Muscle of leg (tissue), 11 donors: ENCODE data around the gene TSPAN31. TPM values are rescaled to one million over a fixed set of nuclear protein-coding genes. Genes with fewer than 3 reads are reported as not detected.
A peak's percentile ranks its signal among the peaks of the same experiment; 100 is the strongest.

Experiments
- DNase-seq: peaks from one replicate; pipeline ENCODE4 v3.0.0; 2013
- H3K27ac ChIP-seq: one replicate; pipeline ENCODE4 v1.5.1; 2013; ENCODE audit warnings: mild to moderate bottlenecking, low read length, control low read depth
- H3K27me3 ChIP-seq: one replicate; pipeline ENCODE4 v1.6.1; 2013; ENCODE audit warnings: low read length; ENCODE audit not compliant: control insufficient read depth, insufficient read depth
- H3K36me3 ChIP-seq: one replicate; pipeline ENCODE4 v1.6.1; 2013; ENCODE audit warnings: low read length; ENCODE audit not compliant: control insufficient read depth, insufficient read depth
- H3K4me1 ChIP-seq: one replicate; pipeline ENCODE4 v1.6.1; 2013; ENCODE audit warnings: low read length; ENCODE audit not compliant: control insufficient read depth, insufficient read depth
- H3K4me3 ChIP-seq: one replicate; pipeline ENCODE4 v1.5.1; 2013; ENCODE audit warnings: low read length, control low read depth
- H3K9me3 ChIP-seq: replicated peaks from 2 replicates; pipeline ENCODE4 v1.6.1; 2013; ENCODE audit warnings: low read depth, low read length; ENCODE audit not compliant: control insufficient read depth
- WGBS: methylation state at CpG from one replicate; pipeline ENCODE4 v1.1.5; 2013; ENCODE audit warnings: missing lambda C conversion rate; ENCODE audit not compliant: insufficient coverage; 5-methylcytosine and 5-hydroxymethylcytosine counted together
- polyA plus RNA-seq, 8 donors: library from polyadenylated mRNA; unstranded; fragments of 120-200 nt; gene quantifications; one replicate each; pipeline versions ENCODE4 v1.2.1 to v1.2.3, GENCODE V29; 2013; ENCODE audit warnings: inconsistent platforms in 1 of 8, low replicate concordance in 1 of 8; ENCODE audit not compliant: insufficient read length in 8 of 8, insufficient read depth in 1 of 8
- total RNA-seq: library from RNA; stranded (reverse); fragments of 120-200 nt; gene quantifications from one replicate; pipeline ENCODE4 v1.2.4, GENCODE V29; 2013

Gene TSPAN31
- total and polyA plus RNA-seq, 9 donors: 26.3 to 52.5 (median 45.0) TPM

DNA sequence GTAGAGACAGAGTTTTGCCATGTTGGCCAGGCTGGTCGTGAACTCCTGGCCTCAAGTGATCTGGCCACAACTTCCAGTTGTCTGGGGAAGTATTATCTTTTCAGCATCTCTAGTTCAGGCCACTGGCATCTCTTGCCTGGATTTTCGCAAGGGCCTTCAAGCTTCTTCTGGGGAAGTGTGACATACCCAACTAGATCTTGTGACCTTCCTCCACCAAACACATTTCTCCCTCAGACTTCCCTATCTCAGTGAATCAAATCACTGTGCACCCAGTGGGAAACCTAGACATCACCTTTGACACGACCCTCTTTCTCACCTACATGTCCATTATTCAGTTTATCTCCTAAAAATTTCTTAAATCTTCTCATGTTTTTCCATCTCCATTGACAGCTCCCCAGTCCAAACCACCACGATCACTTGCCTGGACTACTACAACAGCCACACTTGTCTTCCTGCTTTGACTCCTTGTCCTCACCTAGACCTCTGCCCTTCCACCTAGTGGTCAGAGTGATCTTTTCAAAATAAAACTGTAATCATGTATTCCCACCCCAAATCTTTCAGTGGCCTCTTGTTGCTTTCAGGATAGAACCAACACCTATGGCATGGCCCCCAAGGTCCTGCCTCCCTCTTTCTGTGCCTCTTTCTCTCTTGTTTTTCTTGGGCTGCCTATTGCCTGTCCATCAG lies 30.9 kb downstream of the TSPAN31 start:
- DNase-seq: no peak
- Histone ChIP-seq H3K36me3 (peaks cover 20% of the 10 kb centered on the region), H3K9me3 (no peaks in the 10 kb centered on the region), H3K27ac (no peak overlapping the region), H3K4me1 (peaks cover 17% of the 10 kb centered on the region), H3K27me3 (no peaks in the 10 kb centered on the region), H3K4me3 (no peak overlapping the region)
- WGBS: 77% methylated on average over 3 of the region's 4 CpGs

DNA sequence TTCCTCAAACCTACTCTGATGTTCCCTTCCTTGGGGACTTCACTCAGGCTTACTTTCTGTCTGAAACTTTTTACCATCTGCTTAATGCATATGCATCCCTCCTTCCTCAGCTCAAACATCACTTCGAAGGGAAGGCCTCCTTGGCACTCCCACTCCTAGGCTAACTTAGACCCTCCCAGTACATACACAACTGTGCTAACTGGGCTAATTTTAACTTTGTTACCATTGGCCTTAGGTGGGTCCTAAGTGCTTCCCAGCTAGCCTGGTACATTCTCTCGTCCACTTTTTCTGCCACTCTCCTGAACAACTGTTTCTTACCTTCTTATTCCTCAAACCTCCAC lies 31.4 kb downstream of the TSPAN31 start:
- no peak overlapping the region for H3K4me3 ChIP-seq
- H3K36me3 ChIP-seq: peaks cover 19% of the 10 kb centered on the region
- peaks cover 12% of the 10 kb centered on the region for H3K4me1 ChIP-seq
- no peaks in the 10 kb centered on the region for H3K9me3 ChIP-seq
- no peaks in the 10 kb centered on the region for H3K27me3 ChIP-seq
- H3K27ac ChIP-seq: no peak overlapping the region
- WGBS: no CpG with 5 or more reads among the region's 2 CpGs
- DNase-seq: no peak

DNA sequence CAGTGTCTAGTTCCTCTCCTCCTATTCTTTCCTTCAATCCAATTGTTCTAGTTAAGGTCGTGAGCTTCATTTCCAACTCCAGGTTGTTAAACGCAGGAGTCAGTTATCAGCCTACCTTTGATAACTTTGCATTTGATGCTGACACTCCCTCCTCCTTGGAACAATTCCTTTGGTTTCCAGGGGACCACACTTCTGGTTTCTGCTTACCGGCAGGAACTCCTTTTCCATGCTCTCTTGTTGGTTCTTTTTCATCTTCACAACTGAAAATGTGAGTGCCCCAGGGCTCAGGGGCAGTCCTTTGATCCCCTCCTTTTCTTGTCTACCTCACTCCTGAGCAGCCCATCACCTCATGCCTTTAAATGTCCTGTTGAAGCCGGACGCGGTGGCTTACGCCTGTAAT lies 32.5 kb downstream of the TSPAN31 start:
- WGBS: 92% methylated on average over 3 of the region's 7 CpGs
- Histone ChIP-seq H3K36me3 (peaks cover 19% of the 10 kb centered on the region), H3K27me3 (no peaks in the 10 kb centered on the region), H3K4me3 (no peak overlapping the region), H3K27ac (no peak overlapping the region), H3K4me1 (peaks cover 9% of the 10 kb centered on the region), H3K9me3 (no peaks in the 10 kb centered on the region)
- DNase-seq: no peak

DNA sequence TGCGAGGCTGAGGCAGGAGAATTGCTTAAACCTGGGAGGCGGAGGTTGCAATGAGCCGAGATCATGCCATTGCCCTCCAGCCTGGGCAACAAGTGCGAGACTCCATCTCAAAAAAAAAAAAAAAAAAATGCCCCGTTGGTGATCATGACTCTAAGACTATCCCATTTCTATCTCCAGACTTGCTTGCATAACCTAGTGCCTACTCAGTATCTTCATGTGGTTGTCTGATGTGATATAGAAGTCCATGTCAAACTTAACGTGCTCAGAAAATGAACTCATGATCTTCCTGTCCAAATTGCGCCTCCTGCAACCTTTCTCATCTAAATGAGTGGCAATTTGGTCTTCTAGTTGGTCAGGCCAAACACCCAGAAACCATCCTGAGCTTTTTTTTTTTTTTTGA lies 33.1 kb downstream of the TSPAN31 start:
- DNase-seq: no peak
- Histone ChIP-seq H3K4me1 (peaks cover 7% of the 10 kb centered on the region), H3K9me3 (no peaks in the 10 kb centered on the region), H3K36me3 (peaks cover 19% of the 10 kb centered on the region), H3K27me3 (no peaks in the 10 kb centered on the region), H3K4me3 (no peak overlapping the region), H3K27ac (no peak overlapping the region)
- no CpG with 5 or more reads among the region's 7 CpGs for WGBS

DNA sequence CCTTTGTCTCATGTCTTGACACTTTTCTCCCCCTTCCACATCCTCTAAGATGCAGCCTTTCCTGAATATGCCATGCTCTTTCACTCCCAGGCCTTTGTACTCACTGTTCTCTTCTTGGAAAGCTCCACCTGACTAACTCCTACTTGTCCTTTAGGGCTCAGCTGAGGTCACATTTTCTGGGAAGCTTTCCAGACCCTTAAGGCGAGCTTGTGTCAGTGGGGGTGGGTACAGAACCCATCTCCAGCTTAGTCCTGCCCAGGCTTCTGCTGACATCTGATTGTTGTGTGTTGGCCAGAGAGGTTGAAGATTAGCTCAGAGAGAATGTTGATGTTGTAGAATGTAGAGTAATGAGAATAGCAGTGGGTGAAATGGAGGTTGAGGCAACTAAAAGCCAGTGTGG lies 34.9 kb downstream of the TSPAN31 start:
- Histone ChIP-seq H3K27me3 (no peaks in the 10 kb centered on the region), H3K4me1 (peaks cover 8% of the 10 kb centered on the region), H3K4me3 (no peak overlapping the region), H3K27ac (no peak overlapping the region), H3K9me3 (no peaks in the 10 kb centered on the region), H3K36me3 (peaks cover 19% of the 10 kb centered on the region)
- DNase-seq: no peak
- no CpG with 5 or more reads among the region's 1 CpG for WGBS

DNA sequence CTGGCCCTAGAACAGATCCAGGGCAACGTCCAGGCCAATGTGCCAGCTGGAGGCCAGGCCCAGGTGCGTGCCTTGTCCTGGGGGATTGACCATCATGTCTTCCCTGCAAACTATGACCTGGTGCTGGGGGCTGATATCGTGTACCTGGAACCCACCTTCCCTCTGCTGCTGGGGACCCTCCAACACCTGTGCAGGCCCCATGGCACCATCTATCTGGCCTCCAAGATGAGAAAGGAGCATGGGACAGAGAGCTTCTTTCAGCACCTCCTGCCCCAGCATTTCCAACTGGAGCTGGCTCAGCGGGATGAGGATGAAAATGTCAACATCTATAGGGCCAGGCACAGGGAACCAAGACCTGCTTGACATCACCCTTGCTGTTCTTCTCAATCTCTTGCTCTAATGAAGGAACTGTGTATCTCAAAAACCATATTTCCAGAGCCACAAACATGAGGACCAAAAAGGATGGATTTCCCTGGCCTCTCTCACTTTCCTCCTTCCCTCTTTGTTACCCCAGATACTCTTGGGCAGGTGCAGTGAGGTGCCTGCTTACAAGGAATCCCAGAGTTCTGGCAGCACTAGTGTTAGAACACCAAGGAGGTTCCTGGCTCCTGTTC lies 35.6 kb downstream of the TSPAN31 start:
- H3K27ac ChIP-seq: no peak overlapping the region
- H3K27me3 ChIP-seq: no peaks in the 10 kb centered on the region
- no peaks in the 10 kb centered on the region for H3K9me3 ChIP-seq
- H3K36me3 ChIP-seq: peaks cover 21% of the 10 kb centered on the region
- DNase-seq: no peak
- peaks cover 8% of the 10 kb centered on the region for H3K4me1 ChIP-seq
- H3K4me3 ChIP-seq: no peak overlapping the region
- WGBS: 94% methylated on average over 3 of the region's 4 CpGs

DNA sequence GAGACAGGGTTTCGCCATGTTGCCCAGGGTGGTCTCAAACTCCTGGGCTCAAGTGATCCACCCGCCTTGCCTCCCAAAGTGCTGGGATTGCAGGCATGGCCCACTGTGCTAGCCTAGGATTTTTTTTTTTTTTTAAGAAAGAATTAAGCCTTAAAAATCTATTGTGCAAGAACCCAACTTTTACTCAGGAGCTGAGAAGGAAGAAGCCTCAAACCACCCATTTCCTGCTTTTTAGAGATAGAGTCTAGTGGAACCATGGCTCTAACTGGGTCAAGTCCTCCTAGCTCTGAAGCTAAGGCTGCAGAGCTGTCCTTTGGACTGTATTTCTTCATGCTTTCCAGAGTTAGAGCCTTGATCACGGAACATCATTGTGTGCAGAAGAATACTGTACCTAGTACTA lies 36.4 kb downstream of the TSPAN31 start:
- no peak for DNase-seq
- H3K27ac ChIP-seq: no peak overlapping the region
- WGBS: 100% methylated on average over 2 of the region's 3 CpGs
- H3K9me3 ChIP-seq: no peaks in the 10 kb centered on the region
- no peak overlapping the region for H3K4me3 ChIP-seq
- no peaks in the 10 kb centered on the region for H3K27me3 ChIP-seq
- peaks cover 21% of the 10 kb centered on the region for H3K36me3 ChIP-seq
- peaks cover 8% of the 10 kb centered on the region for H3K4me1 ChIP-seq

DNA sequence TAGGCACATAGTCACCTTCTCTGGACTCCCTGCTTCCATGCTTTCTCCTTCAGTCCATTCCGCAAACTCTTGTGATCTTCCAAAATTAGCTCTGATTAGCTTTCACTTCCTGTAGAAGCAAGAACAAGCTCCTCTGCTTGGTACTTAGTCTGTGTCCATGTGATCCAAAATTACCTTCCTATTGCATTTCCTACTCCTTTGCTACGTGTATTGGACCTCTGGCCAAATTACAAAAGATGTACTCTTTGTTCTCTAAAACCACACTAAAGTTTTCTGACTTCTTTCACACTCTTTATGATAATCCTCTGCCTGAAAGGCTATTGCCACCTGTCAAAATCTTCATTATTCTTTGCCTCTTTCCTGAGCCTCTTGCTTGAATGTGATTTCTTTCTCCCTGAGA lies 37.0 kb downstream of the TSPAN31 start:
- H3K4me1 ChIP-seq: peaks cover 8% of the 10 kb centered on the region
- no peaks in the 10 kb centered on the region for H3K27me3 ChIP-seq
- DNase-seq: no peak
- 56% methylated on average over 2 of the region's 2 CpGs for WGBS
- H3K27ac ChIP-seq: no peak overlapping the region
- peaks cover 25% of the 10 kb centered on the region for H3K36me3 ChIP-seq
- no peak overlapping the region for H3K4me3 ChIP-seq
- no peaks in the 10 kb centered on the region for H3K9me3 ChIP-seq

DNA sequence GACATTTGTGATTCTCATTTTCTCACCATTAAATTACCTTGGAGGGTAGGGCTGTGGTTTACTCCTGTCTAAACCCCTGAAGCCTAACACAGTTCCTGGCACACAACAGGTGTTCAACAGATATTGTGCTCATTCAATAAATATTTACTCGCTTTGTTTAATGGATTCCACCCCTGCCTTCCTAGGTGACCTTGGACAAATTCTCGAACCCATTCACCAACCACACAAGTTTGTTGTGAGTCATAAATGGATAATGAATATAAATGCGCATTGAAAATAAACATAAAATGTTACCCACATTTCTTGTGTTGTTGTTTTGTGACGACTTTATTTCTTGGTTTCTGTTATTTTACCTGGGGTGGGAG lies 37.4 kb downstream of the TSPAN31 start:
- no peak overlapping the region for H3K27ac ChIP-seq
- no peaks in the 10 kb centered on the region for H3K9me3 ChIP-seq
- no peak for DNase-seq
- H3K4me1 ChIP-seq: peaks cover 8% of the 10 kb centered on the region
- H3K27me3 ChIP-seq: no peaks in the 10 kb centered on the region
- no peak overlapping the region for H3K4me3 ChIP-seq
- no CpG with 5 or more reads among the region's 4 CpGs for WGBS
- peaks cover 29% of the 10 kb centered on the region for H3K36me3 ChIP-seq

DNA sequence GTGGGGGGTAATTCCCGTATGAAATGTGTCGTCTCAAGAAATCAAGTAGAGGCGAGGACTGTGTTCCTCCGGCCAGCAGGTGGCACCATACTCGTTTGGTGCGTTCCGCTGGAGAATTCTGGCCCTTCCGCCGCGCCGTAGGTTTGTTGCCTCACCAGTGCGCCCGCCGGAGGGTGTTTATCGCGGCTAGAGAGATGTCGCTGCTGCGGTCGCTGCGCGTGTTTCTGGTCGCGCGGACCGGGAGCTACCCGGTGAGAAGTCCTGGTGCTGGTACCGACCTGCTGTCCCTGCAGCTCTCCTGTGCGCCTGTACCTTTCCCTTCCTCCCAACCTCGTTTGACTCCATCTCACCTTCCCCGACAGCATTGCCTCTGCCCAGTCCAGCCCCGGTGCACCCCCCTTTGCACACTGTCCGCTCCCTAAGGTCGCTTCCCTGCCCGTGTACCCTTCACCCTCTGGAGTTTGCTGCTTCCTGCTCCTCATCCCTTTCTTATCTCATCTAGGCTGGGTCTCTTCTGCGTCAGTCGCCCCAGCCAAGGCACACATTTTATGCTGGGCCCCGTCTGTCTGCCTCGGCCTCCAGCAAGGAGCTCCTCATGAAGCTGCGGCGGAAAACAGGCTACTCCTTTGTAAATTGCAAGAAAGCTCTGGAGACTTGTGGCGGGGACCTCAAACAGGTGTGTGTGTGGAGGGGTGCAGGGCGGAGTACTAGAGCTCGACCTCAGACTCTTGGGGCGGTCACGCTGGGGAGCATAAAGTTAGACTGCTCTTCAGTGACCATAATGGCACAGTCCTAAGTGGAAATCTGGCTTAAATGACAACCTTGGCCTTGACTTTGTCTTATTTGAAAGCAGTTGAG lies 38.0 kb downstream of the TSPAN31 start, which contains the start of gene TSFM:
TSS of gene TSFM (plus strand) at position 180 of the 858 bp plus-strand sequence. CDS start at position 195, 15 bp downstream.
- Histone ChIP-seq H3K27me3 (no peaks in the 10 kb centered on the region), H3K4me1 (peaks cover 8% of the 10 kb centered on the region), H3K27ac (peak within 1 kb of the TSS; percentile 62), H3K9me3 (no peaks in the 10 kb centered on the region), H3K4me3 (peak within 1 kb of the TSS; percentile 92), H3K36me3 (peaks cover 35% of the 10 kb centered on the region)
- peak; percentile 98 for DNase-seq
- WGBS: under 1% methylated on average over 43 of the region's 45 CpGs
